Esophagus muscularis mucosa (tissue), 4 donors: ENCODE measurements around the gene ZNF80. TPM values are rescaled to one million over a fixed set of nuclear protein-coding genes. Genes with fewer than 3 reads are reported as not detected.

Experiments
- DNase-seq: peaks from one replicate; pipeline ENCODE4 v3.0.0-alpha.2; 2017; ENCODE audit errors: extremely low spot score
- H3K27ac ChIP-seq, 4 donors: fragments of 200-600 bp; sonication (generic); replicated peaks in 1 of 4; 1 replicate in 3 of 4; 2 replicates in 1 of 4; pipeline ENCODE4 v1.5.1; 2016 to 2019; ENCODE audit warnings: mild to moderate bottlenecking in 1 of 4
- H3K27me3 ChIP-seq, 4 donors: fragments of 200-600 bp; sonication (generic); one replicate each; pipeline versions ENCODE4 v1.5.1 to v1.6.0; 2016 to 2019
- H3K36me3 ChIP-seq, 4 donors: fragments of 200-600 bp; sonication (generic); one replicate each; pipeline ENCODE4 v1.5.1; 2016 to 2019
- H3K4me1 ChIP-seq, 4 donors: fragments of 200-600 bp; sonication (generic); one replicate each; pipeline ENCODE4 v1.5.1; 2016 to 2019
- H3K4me3 ChIP-seq, 4 donors: fragments of 200-600 bp; sonication (generic); 1 replicate in 2 of 4; 2 replicates in 2 of 4; pipeline ENCODE4 v1.5.1; 2016 to 2019; ENCODE audit warnings: mild to moderate bottlenecking in 4 of 4, moderate library complexity in 1 of 4
- H3K9me3 ChIP-seq, 4 donors: fragments of 200-600 bp; sonication (generic); 1 replicate in 3 of 4; 2 replicates in 1 of 4; pipeline ENCODE4 v1.5.1; 2016 to 2019
- EP300 ChIP-seq: sonication (generic); formaldehyde crosslinking; IDR thresholded peaks from one replicate; pipeline ENCODE4 v1.6.1; 2017; ENCODE audit warnings: antibody characterized with exemption
- POLR2A ChIP-seq: fragments of 450-650 bp; IDR thresholded peaks from one replicate; pipeline ENCODE4 v1.6.1; 2017; ENCODE audit warnings: antibody characterized with exemption, moderate library complexity, mild to moderate bottlenecking, low read depth
- POLR2AphosphoS5 ChIP-seq, 2 donors: sonication (generic); formaldehyde crosslinking; IDR thresholded peaks; one replicate each; pipeline ENCODE4 v1.6.1; 2017; ENCODE audit warnings: antibody characterized with exemption in 2 of 2
- WGBS: methylation state at CpG from one replicate; pipeline ENCODE4 v1.1.5; 2018; 5-methylcytosine and 5-hydroxymethylcytosine counted together
- intact Hi-C: fragments of 100-400 bp; cut with DNase I; formaldehyde crosslinking; loops from one replicate; pipeline ENCODE4 v1.15.1; 2023
- total RNA-seq, 4 donors: library from RNA; depleted of rRNA; stranded (reverse); fragments of >200 nt; gene quantifications; one replicate each; pipeline versions ENCODE4 v1.1.0 to v1.2.1, GENCODE V29; 2016
- TF ChIP-seq, protein P1 (sequence below), 3 experiments: fragments of 200-600 bp in 2 of 3; fragments of 450-650 bp in 1 of 3; sonication (generic) in 2 of 3; IDR thresholded peaks; one replicate each; pipeline ENCODE4 v1.5.1; 2017 to 2019; ENCODE audit warnings: antibody characterized with exemption in 3 of 3, mild to moderate bottlenecking in 2 of 3, moderate library complexity in 1 of 3

Gene ZNF80
- total RNA-seq, 4 donors from 2014 or later, result not detected

DNA sequence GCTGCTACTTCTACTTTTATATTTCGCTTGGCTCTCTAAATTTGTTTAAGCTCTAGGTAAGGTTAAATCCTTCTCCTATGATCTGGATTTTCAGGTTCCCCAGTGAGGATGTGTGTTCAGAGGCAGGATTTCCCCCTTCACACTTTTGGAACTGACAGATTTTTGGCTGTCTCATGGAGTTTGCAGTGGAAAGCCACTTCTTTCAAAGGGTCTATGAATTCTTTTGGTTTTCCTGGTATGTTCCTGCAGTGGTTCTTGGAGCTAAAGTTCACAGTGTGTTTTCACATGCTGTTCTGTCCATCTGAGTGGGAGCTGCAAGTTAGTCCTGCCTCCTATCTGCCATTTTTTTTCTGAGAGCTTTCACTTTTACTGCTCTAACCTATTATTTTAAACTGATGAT is 34.9 kb upstream of the ZNF80 start:
- no peak for DNase-seq
- Histone ChIP-seq H3K4me1 (no peaks in the 10 kb centered on the region), H3K4me3 (no peak overlapping the region), H3K27ac (no peak overlapping the region), H3K9me3 (peaks cover 0 to 10% (median 4%) of the 10 kb centered on the region in 4 donors), H3K27me3 (no peaks in the 10 kb centered on the region), H3K36me3 (no peaks in the 10 kb centered on the region)
- intact Hi-C loops, result no loop called here
- 69% methylated on average over 1 of the region's 1 CpG for WGBS
- TF ChIP-seq, protein P1, sequence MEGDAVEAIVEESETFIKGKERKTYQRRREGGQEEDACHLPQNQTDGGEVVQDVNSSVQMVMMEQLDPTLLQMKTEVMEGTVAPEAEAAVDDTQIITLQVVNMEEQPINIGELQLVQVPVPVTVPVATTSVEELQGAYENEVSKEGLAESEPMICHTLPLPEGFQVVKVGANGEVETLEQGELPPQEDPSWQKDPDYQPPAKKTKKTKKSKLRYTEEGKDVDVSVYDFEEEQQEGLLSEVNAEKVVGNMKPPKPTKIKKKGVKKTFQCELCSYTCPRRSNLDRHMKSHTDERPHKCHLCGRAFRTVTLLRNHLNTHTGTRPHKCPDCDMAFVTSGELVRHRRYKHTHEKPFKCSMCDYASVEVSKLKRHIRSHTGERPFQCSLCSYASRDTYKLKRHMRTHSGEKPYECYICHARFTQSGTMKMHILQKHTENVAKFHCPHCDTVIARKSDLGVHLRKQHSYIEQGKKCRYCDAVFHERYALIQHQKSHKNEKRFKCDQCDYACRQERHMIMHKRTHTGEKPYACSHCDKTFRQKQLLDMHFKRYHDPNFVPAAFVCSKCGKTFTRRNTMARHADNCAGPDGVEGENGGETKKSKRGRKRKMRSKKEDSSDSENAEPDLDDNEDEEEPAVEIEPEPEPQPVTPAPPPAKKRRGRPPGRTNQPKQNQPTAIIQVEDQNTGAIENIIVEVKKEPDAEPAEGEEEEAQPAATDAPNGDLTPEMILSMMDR (IDR thresholded peaks at IDR 0.05), result no peak
- TF ChIP-seq EP300, result no peak

DNA sequence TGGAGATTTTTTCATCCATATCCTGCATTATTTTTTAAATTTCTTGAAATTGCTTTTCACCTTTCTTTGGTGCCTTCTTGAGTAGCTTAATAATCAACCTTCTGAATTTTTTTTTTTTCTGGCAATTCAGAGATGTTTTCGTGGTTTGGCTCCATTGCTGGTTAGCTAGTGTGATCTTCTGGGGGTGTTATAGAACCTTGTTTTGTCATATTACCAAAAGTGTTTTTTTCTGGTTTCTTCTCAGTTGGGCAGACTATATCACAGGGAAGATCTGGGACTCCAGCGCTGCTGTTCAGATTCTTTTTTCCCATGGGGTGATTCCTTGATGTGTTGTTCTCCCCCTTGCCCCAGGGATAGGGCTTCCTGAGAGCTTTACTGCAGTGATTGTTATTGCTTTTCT is 32.6 kb upstream of the ZNF80 start:
- Histone ChIP-seq H3K36me3 (no peaks in the 10 kb centered on the region), H3K4me1 (no peaks in the 10 kb centered on the region), H3K27me3 (no peaks in the 10 kb centered on the region), H3K4me3 (no peak overlapping the region), H3K27ac (no peak overlapping the region), H3K9me3 (peaks cover 0 to 10% (median 4%) of the 10 kb centered on the region in 4 donors)
- intact Hi-C loops, result no loop called here
- WGBS, result 96% methylated on average over 2 of the region's 2 CpGs
- TF ChIP-seq POLR2AphosphoS5 (IDR thresholded peaks at IDR 0.05) (no peak), POLR2A (no peak), EP300 (no peak)
- TF ChIP-seq, protein P1 (IDR thresholded peaks at IDR 0.05), result no peak
- DNase-seq, result no peak

DNA sequence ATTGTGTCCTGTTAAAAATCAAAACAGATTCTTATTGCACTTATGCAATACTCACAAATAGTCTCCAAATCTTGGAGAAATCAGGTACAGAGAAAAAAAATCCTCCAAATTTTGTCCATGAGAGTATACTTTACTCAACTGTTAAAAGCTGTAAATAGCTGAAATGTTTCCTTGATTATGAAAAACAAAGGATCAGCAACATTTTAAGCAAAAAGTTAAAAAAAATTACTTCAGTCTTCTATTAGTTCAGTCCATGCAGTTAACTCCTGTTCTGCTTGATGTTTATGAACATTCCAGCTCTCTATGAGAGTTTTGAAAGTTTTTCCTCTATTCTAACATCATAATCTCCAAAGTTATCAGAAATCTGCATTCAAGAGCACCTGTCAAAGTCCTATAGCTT is 22.8 kb upstream of the ZNF80 start:
- intact Hi-C loops, result no loop called here
- DNase-seq, result no peak
- TF ChIP-seq POLR2A, result no peak
- TF ChIP-seq, protein P1 (IDR thresholded peaks at IDR 0.05), result no peak
- no peak for TF ChIP-seq EP300
- TF ChIP-seq POLR2AphosphoS5 (IDR thresholded peaks at IDR 0.05), result no peak
- Histone ChIP-seq H3K4me1 (no peaks in the 10 kb centered on the region), H3K4me3 (no peak overlapping the region), H3K9me3 (peaks cover 0 to 9% (median 0%) of the 10 kb centered on the region in 4 donors), H3K27ac (no peak overlapping the region), H3K27me3 (no peaks in the 10 kb centered on the region), H3K36me3 (no peaks in the 10 kb centered on the region)

DNA sequence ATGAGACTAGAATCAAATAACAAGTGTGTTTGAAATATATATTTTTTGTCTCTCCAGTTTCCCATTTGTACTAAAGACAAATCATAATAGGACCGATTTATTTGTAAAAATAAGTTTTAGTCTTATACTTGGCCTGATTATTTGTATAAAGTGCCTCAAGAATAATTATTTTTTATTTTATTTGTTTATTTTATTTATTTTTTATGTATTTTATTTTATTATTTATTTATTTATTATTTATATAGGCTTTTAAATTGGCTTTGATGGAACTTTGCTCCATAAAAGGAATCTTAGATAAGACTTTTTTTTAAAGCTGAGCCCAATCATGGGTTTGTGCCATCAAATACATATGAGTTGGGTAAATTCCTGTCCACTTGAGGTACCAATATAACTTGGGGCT is 22.2 kb upstream of the ZNF80 start:
- intact Hi-C loops, result no loop called here
- H3K4me1 ChIP-seq, result no peaks in the 10 kb centered on the region
- no peak overlapping the region for H3K27ac ChIP-seq
- H3K36me3 ChIP-seq, result no peaks in the 10 kb centered on the region
- DNase-seq, result no peak
- WGBS, result 98% methylated on average over 1 of the region's 1 CpG
- TF ChIP-seq, protein P1 (IDR thresholded peaks at IDR 0.05), result no peak
- TF ChIP-seq EP300, result no peak
- no peak for TF ChIP-seq POLR2A
- no peak for TF ChIP-seq POLR2AphosphoS5 (IDR thresholded peaks at IDR 0.05)
- no peak overlapping the region for H3K4me3 ChIP-seq
- peaks cover 0 to 9% (median 0%) of the 10 kb centered on the region in 4 donors for H3K9me3 ChIP-seq
- no peaks in the 10 kb centered on the region for H3K27me3 ChIP-seq

DNA sequence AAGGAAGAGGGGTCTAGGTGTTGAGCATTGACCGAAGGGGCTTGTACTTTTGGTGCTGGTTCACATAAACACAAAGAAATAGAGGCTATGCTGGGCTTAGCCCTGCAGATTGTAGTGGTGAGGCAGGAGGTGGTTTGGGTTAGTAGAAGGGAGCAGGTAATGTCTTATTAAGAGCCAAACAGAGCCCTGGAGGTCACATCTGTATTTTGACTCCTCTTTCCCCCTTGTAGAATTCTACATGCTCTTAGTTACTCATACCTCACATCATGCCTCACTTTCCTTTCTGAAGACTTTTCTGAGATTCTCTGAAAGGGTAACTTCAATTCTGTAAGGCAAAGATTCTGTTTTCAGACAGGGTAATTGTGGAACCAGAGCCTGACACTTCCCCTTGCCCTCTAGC is 16.1 kb upstream of the ZNF80 start:
- WGBS, result 67% methylated on average over 1 of the region's 1 CpG
- no peaks in the 10 kb centered on the region for H3K4me1 ChIP-seq

More for the DNA sequence above, 16.1 kb upstream of the ZNF80 start:
- no peak overlapping the region for H3K27ac ChIP-seq
- H3K9me3 ChIP-seq, result peaks cover 0 to 5% (median 2%) of the 10 kb centered on the region in 4 donors
- no peaks in the 10 kb centered on the region for H3K27me3 ChIP-seq
- TF ChIP-seq POLR2AphosphoS5 (IDR thresholded peaks at IDR 0.05) (no peak), POLR2A (no peak), EP300 (no peak)
- TF ChIP-seq, protein P1 (IDR thresholded peaks at IDR 0.05), result no peak
- H3K36me3 ChIP-seq, result no peaks in the 10 kb centered on the region
- H3K4me3 ChIP-seq, result no peak overlapping the region
- DNase-seq, result no peak
- intact Hi-C loops, result no loop called here
